NCI-H187 treated with DMSO at 0.1 percent for 48 hours (cell line): ENCODE results near the gene ZNRD2.
"Not testable (repeated sequence)": the region's sequence is repeated elsewhere in the genome, so short reads cannot be mapped to it uniquely, and the experiment has no call there.

Source experiments
- DNase-seq: peaks from one replicate; lab custom pipeline; 2025; lab: John Stamatoyannopoulos, UW

ZNRD2 gene, protein sequence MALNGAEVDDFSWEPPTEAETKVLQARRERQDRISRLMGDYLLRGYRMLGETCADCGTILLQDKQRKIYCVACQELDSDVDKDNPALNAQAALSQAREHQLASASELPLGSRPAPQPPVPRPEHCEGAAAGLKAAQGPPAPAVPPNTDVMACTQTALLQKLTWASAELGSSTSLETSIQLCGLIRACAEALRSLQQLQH

DNA sequence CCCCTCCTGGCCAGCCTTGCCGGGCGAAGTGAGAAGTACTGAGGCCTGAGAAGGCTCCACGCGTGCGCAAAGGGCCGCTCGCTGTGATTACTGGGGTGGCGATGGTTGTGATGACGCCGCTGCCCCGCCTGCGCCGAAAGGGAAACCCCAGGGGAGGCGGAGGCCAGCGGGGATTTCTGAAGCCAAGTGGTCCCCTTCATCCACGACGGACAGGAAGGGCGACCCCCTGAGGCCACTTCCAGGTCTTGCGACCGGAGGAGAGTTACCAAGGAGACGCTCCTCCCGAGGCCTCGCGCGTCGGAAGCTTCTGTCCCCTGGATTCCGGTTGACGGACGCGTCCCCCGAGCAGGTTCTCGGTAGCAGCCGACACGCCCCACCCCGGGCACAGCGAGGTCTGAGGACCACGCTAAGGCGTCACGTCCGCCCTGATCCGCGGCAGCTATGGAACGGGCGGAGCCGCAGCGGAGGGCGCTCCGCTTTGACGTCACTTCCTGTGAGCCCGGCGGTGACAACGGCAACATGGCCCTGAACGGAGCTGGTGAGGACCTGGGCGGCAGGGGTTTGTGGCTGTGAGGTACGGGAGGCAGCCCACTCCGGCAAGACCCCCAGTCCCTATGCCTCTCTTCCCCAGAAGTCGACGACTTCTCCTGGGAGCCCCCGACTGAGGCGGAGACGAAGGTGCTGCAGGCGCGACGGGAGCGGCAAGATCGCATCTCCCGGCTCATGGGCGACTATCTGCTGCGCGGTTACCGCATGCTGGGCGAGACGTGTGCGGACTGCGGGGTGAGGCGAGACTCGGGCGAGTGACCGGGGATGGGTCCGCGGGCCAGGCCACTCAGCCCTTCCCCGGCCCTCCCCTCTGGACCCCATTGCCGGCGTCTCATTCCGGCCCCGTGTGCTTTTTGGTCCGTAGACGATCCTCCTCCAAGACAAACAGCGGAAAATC is at the start of gene ZNRD2:
TSS of gene ZNRD2 (plus strand) at position 505 of the 946 bp plus-strand sequence. CDS start at position 520, 15 bp downstream.
- peak; percentile 70 for DNase-seq

DNA sequence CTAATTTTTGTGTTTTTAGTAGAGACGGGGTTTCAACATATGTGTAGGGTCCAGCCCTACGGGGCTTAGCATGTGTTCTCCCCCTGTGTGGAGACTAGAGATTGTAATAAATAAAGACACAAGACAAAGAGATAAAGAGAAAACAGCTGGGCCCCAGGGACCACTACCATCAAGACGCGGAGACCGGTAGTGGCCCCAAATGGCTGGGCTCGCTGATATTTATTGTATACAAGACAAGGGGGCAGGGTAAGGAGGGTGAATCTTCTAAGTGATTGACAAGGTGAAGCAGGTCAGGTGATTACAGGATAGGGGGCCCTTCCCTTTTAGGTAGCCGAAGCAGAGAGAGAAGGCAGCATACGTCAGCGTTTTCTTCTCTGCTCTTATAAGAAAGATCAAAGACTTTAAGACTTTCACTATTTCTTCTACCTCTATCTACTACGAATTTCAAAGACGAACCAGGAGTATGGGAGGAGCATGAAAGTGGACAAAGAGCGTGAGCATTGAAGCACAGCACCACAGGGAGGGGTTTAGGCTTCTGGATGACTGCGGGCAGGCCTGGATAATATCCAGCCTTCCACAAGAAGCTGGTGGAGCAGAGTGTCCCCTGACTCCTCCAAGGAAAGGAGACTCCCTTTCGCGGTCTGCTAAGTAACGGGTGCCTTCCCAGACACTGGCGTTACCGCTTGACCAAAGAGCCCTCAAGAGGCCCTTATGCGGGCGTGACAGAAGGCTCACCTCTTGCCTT is 48.3 kb upstream of the ZNRD2 start:
- not testable (repeated sequence) for DNase-seq

DNA sequence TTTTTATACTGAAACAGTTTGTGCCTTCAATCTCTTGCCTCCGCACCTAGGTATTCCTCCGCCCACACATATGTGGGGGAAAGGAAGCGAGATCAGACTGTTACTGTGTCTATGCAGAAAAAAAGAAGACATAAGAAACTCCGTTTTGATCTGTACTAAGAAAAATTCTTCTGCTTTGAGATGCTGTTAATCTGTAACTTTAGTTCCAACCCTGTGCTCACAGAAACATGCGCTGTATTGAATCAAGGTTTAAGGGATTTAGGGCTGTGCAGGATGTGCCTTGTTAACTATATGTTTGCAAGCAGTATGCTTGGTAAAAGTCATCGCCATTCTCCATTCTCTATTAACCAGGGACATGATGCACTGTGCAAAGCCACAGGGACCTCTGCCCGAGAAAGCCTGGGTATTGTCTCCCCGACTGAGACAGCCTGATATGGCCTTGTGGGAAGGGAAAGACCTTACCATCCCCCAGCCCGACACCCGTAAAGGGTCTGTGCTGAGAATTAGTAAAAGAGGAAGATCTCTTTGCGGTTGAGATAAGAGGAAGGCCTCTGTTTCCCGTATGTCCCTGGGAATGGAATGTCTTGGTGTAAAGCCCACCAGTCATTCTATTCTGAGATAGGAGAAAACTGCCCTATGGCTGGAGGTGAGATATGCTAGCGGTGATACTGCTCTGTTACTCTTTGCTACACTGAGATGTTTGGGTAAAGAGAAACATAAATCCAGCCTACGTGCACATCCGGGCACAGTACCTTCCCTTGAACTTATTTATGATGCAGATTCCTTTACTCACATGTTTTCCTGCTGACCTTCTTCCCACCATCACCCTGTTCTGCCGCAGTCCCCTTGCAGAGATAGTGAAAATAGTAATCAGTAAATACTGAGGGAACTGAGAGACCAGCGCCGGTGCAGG is 47.3 kb upstream of the ZNRD2 start:
- not testable (repeated sequence) for DNase-seq

DNA sequence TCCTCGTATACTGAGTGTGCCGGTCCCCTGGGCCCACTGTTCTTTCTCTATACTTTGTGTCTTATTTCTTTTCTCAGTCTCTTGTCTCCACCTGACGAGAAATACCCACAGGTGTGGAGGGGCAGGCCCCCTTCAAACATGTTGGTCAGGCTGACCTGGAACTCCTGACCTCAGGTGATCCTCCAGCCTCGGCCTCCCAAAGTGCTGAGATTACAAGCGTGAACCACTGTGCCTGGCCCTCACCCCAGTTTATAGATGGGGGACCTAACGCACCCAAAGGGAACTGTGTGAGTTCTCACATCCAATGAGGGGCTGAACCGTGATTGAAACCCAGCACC is 46.7 kb upstream of the ZNRD2 start:
- not testable (repeated sequence) for DNase-seq

DNA sequence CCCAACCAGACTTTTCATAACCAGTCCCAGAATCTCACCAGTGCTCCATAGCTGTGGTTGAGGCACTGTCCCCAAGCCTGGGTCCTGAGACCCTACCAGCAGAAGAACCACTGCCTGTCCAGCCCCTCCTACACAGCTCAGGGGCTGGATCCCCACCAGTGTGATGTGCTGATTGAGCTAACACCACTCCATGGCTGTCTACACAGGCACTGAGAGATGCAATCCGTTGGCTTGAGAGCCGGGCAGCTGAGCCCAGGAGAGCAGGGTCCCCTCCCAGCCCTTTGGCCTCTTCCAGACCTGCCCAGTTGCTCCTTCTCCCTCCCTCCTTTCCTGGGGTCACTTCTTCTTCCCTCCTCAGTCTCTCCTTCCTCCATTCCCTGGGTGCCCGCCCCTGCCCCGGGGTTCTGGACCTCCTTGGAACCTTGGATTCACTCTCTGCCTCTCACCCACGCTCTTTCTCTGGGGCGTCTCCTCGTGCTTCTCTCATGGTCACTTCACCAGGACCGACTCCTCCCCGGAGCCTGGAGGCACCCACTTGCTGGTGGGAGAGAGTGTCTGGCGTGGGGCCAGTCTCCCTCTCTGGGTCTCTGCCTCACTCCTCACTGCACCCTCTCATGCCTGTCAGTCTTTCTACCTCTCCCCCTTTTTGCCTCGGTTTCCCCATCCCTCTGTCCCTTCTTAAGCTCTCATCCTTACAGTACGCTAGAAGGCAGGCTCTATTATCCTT is 46.1 kb upstream of the ZNRD2 start:
- no peak for DNase-seq

DNA sequence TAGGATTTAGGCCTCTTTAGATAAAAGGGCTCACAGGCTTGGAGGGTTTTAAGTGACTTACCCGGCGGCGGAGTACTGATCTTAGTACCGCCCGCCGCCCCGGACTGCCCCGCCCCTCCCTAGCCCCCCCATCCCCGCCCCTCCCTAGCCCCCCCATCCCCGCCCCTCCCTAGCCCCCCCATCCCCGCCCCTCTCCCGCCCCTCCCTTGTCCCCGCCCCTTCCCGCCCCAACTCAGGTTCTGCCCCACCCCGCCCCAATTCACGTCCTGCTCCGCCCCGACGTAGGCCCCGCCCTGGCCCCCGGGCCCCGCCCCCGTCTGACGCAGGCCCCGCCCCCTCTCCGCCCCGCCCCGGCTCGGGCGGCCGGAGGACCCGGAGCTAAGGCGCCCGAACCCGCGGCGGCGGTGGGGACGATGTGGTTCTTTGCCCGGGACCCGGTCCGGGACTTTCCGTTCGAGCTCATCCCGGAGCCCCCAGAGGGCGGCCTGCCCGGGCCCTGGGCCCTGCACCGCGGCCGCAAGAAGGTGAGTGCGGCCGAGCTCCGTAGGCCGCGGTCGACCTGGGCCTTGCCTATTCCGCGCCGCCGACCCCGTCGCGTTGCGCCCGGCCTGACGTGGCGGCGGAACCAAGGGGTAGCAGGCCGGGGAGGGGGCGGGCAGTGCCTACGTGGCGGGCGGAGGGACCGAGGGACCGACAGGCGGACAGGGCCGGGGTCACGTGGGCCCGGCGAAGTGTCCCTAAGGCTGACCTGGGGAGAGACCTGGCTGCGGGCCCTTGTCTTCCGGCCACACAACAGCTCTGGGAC is 45.3 kb upstream of the ZNRD2 start, which contains the start of gene SCYL1:
TSS of gene SCYL1 (plus strand) at position 343 of the 805 bp plus-strand sequence. CDS start at position 414, 71 bp downstream.
- no peak for DNase-seq

DNA sequence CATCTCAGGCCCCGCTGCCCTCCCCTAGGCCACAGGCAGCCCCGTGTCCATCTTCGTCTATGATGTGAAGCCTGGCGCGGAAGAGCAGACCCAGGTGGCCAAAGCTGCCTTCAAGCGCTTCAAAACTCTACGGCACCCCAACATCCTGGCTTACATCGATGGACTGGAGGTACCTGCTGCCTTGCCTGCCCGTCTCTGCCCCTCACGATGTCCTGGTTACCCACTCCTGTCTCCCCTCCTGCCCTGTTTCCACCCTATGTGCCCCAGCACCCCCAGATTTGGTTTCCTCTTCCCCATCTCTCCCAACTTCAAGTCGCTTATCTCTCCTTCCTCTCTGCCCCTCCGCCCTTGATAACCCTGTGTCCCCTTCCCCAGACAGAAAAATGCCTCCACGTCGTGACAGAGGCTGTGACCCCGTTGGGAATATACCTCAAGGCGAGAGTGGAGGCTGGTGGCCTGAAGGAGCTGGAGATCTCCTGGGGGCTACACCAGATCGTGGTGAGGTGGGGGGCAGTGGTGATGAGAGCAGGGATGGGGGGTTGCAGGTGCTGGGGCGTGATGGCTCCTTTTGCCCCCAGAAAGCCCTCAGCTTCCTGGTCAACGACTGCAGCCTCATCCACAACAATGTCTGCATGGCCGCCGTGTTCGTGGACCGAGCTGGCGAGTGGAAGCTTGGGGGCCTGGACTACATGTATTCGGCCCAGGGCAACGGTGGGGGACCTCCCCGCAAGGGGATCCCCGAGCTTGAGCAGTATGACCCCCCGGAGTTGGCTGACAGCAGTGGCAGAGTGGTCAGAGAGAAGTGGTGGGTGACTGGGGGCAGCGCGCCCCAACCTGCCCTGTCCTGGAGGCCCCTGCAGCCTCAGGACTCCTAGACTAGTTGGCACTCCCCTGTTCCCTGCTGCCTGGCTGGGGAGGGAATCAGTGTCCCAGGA is 44.5 kb upstream of the ZNRD2 start:
- no peak for DNase-seq

DNA sequence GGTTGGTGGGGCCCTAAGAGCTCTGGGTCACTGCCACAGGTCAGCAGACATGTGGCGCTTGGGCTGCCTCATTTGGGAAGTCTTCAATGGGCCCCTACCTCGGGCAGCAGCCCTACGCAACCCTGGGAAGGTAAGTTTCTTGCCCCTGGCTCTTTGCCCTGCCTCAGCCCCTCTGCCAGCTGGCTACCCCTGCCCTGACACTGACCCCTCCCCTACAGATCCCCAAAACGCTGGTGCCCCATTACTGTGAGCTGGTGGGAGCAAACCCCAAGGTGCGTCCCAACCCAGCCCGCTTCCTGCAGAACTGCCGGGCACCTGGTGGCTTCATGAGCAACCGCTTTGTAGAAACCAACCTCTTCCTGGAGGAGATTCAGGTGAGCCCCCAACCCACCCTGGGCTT is 43.5 kb upstream of the ZNRD2 start:
- no peak for DNase-seq

DNA sequence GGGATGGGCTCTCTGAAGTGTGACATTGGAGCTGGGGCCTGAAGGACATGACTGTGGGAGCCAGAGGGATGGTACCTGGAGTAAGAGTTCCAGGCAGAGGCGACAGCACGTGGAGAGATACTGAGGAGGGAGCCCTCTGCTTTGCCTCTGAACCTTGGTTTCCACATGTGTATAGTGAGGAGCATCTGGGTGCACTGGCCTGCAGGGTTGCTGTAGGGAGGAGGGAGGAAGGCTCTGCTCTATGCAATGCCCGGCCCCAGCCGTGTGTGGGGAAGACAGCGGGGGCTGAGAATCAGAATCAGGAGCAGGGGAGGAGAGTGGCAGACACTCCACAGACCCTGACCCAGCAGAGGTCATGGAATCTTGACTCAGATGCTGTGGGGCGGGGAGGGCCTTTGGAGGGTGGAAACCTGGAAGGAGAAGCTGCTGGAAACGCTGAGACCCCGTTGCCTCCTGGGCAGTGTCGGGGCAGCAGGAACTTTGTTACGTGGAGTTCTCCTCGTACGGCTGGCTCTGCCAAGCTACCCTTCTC is 41.4 kb upstream of the ZNRD2 start:
- no peak for DNase-seq

DNA sequence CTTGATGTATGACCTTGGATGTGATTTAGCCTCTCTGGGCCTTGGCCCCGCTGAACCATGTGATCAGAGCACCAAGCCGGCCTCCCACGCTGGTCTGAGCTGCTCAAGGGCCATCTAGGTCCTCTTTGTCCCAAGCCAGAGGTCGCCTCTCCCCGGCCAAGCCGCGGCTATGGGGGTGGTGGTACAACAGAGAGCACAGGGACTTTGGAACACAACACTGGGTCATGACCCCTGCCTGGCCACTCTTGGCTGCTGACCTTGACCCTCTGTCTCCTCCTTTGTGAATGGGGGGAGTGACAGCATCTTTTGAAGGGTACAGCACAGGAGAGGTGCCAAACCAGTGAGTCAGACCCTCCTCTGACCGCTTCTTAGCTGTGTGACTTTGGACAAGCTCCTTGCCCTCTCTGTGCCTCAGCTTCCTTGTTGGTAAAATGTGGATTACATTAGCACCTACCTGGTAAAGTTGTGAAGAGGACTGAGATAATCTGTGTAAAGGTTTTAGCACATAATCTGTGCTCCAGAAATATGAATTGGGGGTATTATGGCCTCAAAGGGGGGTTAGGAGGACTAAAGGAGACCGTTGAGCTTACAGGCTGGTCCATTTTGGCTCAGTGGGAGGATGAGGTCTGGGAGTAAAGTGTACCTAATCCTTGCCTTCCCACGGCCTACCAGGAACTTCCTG is 40.7 kb upstream of the ZNRD2 start:
- no peak for DNase-seq

DNA sequence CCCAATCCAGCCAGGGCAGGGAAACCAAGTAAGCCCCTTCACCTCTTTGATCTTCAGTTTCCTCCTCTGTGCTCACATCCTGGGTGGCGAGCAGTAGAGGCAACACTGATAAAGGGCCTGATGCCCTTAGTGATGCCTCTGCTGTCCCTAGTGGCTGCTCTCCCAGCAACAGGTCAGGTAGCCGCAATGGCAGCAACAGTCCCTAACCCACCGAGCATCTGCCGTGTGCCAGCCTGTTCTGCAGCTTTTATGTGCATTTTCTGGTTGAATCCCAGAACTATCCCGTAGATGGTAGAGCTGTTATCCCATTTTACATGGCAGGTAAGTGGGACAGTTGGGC is 40.1 kb upstream of the ZNRD2 start:
- no peak for DNase-seq

DNA sequence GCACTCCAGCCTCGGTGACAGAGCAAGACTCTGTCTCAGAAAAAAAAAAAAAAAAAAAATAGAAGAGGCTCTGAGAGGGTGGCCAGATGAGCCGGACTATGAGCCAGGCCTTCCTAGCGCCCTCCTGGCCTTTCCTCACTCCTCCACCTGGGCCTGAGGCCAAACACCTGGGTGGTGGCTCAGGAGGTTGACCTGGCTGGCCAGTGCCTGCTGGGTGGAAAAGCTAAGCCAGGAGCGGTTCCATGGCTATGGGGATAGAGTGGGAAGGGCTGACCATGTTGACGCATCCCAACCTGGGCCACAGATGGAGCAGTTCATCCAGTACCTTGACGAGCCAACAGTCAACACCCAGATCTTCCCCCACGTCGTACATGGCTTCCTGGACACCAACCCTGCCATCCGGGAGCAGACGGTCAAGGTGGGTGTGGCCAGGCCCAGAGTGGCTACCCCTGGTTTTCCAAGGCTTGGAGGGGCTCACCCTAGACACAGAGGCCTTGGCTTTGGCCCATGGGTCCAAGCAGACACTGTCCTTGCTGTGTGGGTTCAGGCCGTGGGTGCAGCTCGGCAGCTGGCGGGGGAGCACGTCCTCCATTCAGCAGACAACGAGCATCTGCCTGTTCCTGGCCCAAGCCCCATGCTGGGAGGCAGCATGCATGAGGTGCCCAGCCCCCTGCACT is 37.8 kb upstream of the ZNRD2 start:
- DNase-seq = no peak

DNA sequence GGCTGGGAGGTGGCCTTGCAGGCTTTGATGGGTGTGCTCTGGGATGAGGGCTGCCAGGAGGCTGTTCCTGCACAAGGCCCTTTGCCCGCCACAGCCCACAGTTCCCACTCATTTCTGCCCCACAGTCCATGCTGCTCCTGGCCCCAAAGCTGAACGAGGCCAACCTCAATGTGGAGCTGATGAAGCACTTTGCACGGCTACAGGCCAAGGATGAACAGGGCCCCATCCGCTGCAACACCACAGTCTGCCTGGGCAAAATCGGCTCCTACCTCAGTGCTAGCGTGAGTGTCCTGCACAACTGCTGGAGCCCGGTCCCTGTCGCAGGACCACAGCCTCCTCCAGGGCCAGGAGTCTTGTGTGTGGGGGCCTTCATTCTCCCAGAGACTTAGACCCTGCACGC is 35.2 kb upstream of the ZNRD2 start:
- no peak for DNase-seq

DNA sequence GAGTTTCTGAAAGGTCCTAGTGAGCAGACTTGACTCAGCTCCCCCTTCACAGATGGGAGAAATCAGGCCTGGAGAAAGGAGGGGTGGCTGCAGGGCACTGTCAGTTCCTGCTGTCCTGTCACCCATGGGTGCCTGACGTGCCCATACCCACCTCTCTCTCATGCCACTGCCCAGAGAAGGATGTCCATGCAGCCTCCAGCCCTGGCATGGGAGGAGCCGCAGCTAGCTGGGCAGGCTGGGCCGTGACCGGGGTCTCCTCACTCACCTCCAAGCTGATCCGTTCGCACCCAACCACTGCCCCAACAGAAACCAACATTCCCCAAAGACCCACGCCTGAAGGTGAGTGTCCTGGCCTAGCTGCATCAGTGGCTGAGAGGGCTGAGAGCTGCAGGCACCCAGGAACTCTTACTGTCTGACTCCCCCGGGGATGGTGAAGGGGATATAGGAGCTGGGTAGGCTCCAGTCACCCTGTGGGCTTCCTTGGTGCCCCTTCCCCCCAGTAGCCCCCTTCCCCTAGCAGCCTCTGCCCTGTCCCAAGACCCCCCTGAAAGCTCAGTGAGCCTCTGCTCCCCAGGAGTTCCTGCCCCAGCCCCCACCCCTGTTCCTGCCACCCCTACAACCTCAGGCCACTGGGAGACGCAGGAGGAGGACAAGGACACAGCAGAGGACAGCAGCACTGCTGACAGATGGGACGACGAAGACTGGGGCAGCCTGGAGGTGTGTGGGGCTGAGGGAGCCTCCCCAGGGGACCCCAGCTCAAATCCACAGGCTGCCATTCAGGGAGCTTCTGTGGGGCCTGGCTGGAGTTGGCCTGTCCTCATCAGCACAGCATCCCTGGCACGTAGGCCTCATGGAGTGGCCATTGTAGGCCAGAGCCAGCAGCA is 33.6 kb upstream of the ZNRD2 start:
- DNase-seq = no peak

DNA sequence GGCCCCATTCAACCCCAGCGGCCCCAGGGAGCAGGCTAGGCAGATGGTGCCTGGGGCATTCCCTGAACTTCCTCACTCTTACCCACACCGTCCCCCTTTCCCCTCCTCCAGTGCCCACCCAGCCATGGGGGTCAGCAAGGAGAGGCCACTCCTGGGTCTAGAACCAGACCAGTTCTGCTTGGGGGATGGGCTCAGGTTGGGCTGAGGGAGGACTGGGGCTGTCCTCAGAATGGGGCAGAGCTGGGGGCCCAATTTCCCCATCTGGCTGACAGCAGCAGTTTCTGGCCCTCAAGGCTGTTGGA is 33.0 kb upstream of the ZNRD2 start:
- DNase-seq = no peak

DNA sequence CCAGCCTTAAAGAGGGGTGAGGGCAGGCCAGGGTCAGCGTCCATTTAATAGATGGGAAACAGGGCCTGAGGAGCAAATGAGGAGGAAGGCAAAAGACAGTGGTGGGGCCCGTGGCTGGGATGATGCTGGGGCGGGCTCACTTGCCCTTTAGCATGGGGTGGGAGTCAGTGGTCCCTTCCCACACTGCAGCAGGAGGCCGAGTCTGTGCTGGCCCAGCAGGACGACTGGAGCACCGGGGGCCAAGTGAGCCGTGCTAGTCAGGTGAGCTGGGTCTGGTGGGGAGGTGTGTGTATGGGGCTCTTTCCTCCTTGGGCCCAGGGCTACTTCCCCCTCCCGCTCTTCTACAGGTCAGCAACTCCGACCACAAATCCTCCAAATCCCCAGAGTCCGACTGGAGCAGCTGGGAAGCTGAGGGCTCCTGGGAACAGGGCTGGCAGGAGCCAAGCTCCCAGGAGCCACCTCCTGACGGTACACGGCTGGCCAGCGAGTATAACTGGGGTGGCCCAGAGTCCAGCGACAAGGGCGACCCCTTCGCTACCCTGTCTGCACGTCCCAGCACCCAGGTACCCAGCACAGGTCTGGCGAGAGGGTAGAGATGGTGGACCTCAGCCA is 32.6 kb upstream of the ZNRD2 start:
- no peak for DNase-seq
